H9 (cell line): ENCODE measurements around the gene MGMT. TPM values are rescaled to one million over a fixed set of nuclear protein-coding genes. Genes with fewer than 3 reads are reported as not detected.

ENCODE experiments used
- DNase-seq: peaks from one replicate; pipeline ENCODE4 v3.0.0-alpha.2; 2017
- H2AFZ ChIP-seq: one replicate; pipeline ENCODE4 v1.6.1; 2013; ENCODE audit warnings: mild to moderate bottlenecking, low read length, control low read depth, moderate library complexity
- H2AK5ac ChIP-seq: 2 replicates; pipeline ENCODE4 v1.6.1; 2013; ENCODE audit warnings: low read length, control low read depth, mixed read lengths; ENCODE audit not compliant: insufficient read length
- H2BK120ac ChIP-seq: one replicate; pipeline ENCODE4 v1.6.1; 2013; ENCODE audit warnings: low read depth, mild to moderate bottlenecking, low read length, control low read depth, inconsistent platforms; ENCODE audit not compliant: poor library complexity, severe bottlenecking
- H2BK12ac ChIP-seq: 2 replicates; pipeline ENCODE4 v1.6.1; 2013; ENCODE audit warnings: low read length, control low read depth, mixed read lengths, low read depth; ENCODE audit not compliant: insufficient read length
- H2BK15ac ChIP-seq: 2 replicates; pipeline ENCODE4 v1.6.1; 2013; ENCODE audit warnings: low read depth, low read length, control low read depth
- H2BK20ac ChIP-seq: one replicate; pipeline ENCODE4 v1.6.1; 2013; ENCODE audit warnings: low read depth, mild to moderate bottlenecking, low read length, control low read depth, inconsistent platforms; ENCODE audit not compliant: poor library complexity, severe bottlenecking
- H2BK5ac ChIP-seq: 2 replicates; pipeline ENCODE4 v1.6.1; 2013; ENCODE audit warnings: low read length, control low read depth, mixed read lengths; ENCODE audit not compliant: insufficient read length
- H3K14ac ChIP-seq: 2 replicates; pipeline ENCODE4 v1.6.1; 2013; ENCODE audit warnings: low read length, control low read depth; ENCODE audit not compliant: insufficient read depth
- H3K18ac ChIP-seq: 2 replicates; pipeline ENCODE4 v1.6.1; 2013; ENCODE audit warnings: low read depth, mild to moderate bottlenecking, mixed read lengths, low read length, control low read depth; ENCODE audit not compliant: insufficient read length
- H3K23ac ChIP-seq: 2 replicates; pipeline ENCODE4 v1.6.1; 2013; ENCODE audit warnings: low read length, control low read depth, mixed read lengths, low read depth; ENCODE audit not compliant: insufficient read length
- H3K23me2 ChIP-seq: 2 replicates; pipeline ENCODE4 v1.6.1; 2013; ENCODE audit warnings: low read depth, mild to moderate bottlenecking, mixed read lengths, low read length, control low read depth; ENCODE audit not compliant: insufficient read length, poor library complexity, severe bottlenecking
- H3K27ac ChIP-seq: 2 replicates; pipeline ENCODE4 v1.5.1; 2013; ENCODE audit warnings: low read length, control low read depth, mixed read lengths, low read depth; ENCODE audit not compliant: insufficient read length
- H3K27me3 ChIP-seq: 2 replicates; pipeline ENCODE4 v1.6.1; 2013; ENCODE audit warnings: low read length, control low read depth, inconsistent platforms; ENCODE audit not compliant: insufficient read depth
- H3K4ac ChIP-seq: 2 replicates; pipeline ENCODE4 v1.6.1; 2013; ENCODE audit warnings: low read depth, mild to moderate bottlenecking, control low read depth, inconsistent platforms, low read length, moderate library complexity
- H3K4me1 ChIP-seq: 2 replicates; pipeline ENCODE4 v1.6.1; 2013; ENCODE audit warnings: low read length, control low read depth, inconsistent platforms; ENCODE audit not compliant: insufficient read depth
- H3K4me2 ChIP-seq: 2 replicates; pipeline ENCODE4 v1.6.1; 2013; ENCODE audit warnings: low read length, control low read depth, mixed read lengths; ENCODE audit not compliant: insufficient read length, insufficient read depth
- H3K56ac ChIP-seq: 2 replicates; pipeline ENCODE4 v1.6.1; 2013; ENCODE audit warnings: low read depth, mild to moderate bottlenecking, mixed read lengths, low read length, control low read depth; ENCODE audit not compliant: insufficient read length
- H3K79me1 ChIP-seq: 2 replicates; pipeline ENCODE4 v1.6.1; 2013; ENCODE audit warnings: low read depth, mild to moderate bottlenecking, moderate library complexity, low read length, control low read depth, inconsistent platforms; ENCODE audit not compliant: insufficient read depth, poor library complexity, severe bottlenecking
- H3K79me2 ChIP-seq: 2 replicates; pipeline ENCODE4 v1.6.1; 2013; ENCODE audit warnings: low read length, control low read depth, inconsistent platforms; ENCODE audit not compliant: insufficient read depth
- H3K9ac ChIP-seq: 2 replicates; pipeline ENCODE4 v1.6.1; 2013; ENCODE audit warnings: low read length, control low read depth, mixed read lengths; ENCODE audit not compliant: insufficient read length; ENCODE audit errors: extremely low read depth
- H3K9me3 ChIP-seq: one replicate; pipeline ENCODE4 v1.6.1; 2013; ENCODE audit warnings: low read depth, low read length, inconsistent platforms; ENCODE audit not compliant: control insufficient read depth
- H3T11ph ChIP-seq: one replicate; pipeline ENCODE4 v1.6.1; 2013; ENCODE audit warnings: mild to moderate bottlenecking, low read length, control low read depth, inconsistent platforms
- H4K20me1 ChIP-seq: one replicate; pipeline ENCODE4 v1.6.1; 2013; ENCODE audit not compliant: control insufficient read depth, insufficient read length, insufficient read depth
- H4K5ac ChIP-seq: 2 replicates; pipeline ENCODE4 v1.6.1; 2013; ENCODE audit warnings: low read depth, mild to moderate bottlenecking, mixed read lengths, low read length, control low read depth; ENCODE audit not compliant: insufficient read length
- H4K8ac ChIP-seq: replicated peaks from 2 replicates; pipeline ENCODE4 v1.6.1; 2013; ENCODE audit warnings: low read length, control low read depth, mixed read lengths, low read depth; ENCODE audit not compliant: insufficient read length
- H4K91ac ChIP-seq: 2 replicates; pipeline ENCODE4 v1.6.1; 2013; ENCODE audit warnings: low read depth, mild to moderate bottlenecking, moderate library complexity, mixed read lengths, low read length, control low read depth; ENCODE audit not compliant: insufficient read length
- H3K27ac Mint-ChIP-seq, 3 experiments: 2 replicates in 2 of 3; 3 replicates in 1 of 3; pipeline ENCODE4 v1.8.0; 2020 to 2021; ENCODE audit warnings: mixed read lengths in 3 of 3, mild to moderate bottlenecking in 1 of 3, moderate library complexity in 1 of 3
- H3K27me3 Mint-ChIP-seq: 2 replicates; pipeline ENCODE4 v1.8.0; 2021; ENCODE audit warnings: low read depth, mild to moderate bottlenecking, moderate library complexity, mixed read lengths
- H3K36me3 Mint-ChIP-seq, 3 experiments: 2 replicates in 2 of 3; 3 replicates in 1 of 3; pipeline ENCODE4 v1.8.0; 2020 to 2021; ENCODE audit warnings: low read depth in 3 of 3, mixed read lengths in 3 of 3; ENCODE audit not compliant: insufficient read depth in 1 of 3
- H3K4me1 Mint-ChIP-seq, 2 experiments: 2 replicates each; pipeline ENCODE4 v1.8.0; 2020; ENCODE audit warnings: mixed read lengths in 2 of 2
- H3K4me3 Mint-ChIP-seq, 2 experiments: 2 replicates in 1 of 2; 3 replicates in 1 of 2; pipeline ENCODE4 v1.8.0; 2020 to 2021; ENCODE audit warnings: mild to moderate bottlenecking in 2 of 2, mixed read lengths in 2 of 2, moderate library complexity in 1 of 2
- H3K9me3 Mint-ChIP-seq, 2 experiments: 2 replicates in 1 of 2; 3 replicates in 1 of 2; pipeline ENCODE4 v1.8.0; 2020; ENCODE audit warnings: mild to moderate bottlenecking in 2 of 2, mixed read lengths in 2 of 2, moderate library complexity in 1 of 2
- WGBS: extraction: QIAGEN DNeasy Blood & Tissue Kit; methylation state at CpG from one replicate; pipeline ENCODE4 v1.1.7; 2013; ENCODE audit warnings: missing lambda C conversion rate, low lambda C conversion rate, mixed read lengths; ENCODE audit not compliant: insufficient read length; ENCODE audit errors: extremely low coverage; 5-methylcytosine and 5-hydroxymethylcytosine counted together
- total RNA-seq: library from RNA; stranded (reverse); gene quantifications from 2 replicates; pipeline ENCODE4 v1.2.1, GENCODE V29; 2021
- TF ChIP-seq, protein P1 (sequence below): fragments of 200-600 bp; sonication (generic); conservative IDR thresholded peaks from 3 replicates; pipeline ENCODE4 v1.8.0; 2021; ENCODE audit warnings: antibody characterized with exemption, mild to moderate bottlenecking

MGMT gene
- total RNA-seq, 1 experiment from 2014 or later, result 18.4 TPM

- no peak overlapping the region for H2BK20ac ChIP-seq
- H3K27ac Mint-ChIP-seq, result peak overlapping the region; percentile 40 to 79 (median 60); a peak in 4 of 7 replicates
- no peak overlapping the region for H3K27ac ChIP-seq
- H3K14ac ChIP-seq, result no peak overlapping the region; the same call in 1 of the 2 replicates
- no peak overlapping the region for H4K5ac ChIP-seq
- TF ChIP-seq, protein P1, sequence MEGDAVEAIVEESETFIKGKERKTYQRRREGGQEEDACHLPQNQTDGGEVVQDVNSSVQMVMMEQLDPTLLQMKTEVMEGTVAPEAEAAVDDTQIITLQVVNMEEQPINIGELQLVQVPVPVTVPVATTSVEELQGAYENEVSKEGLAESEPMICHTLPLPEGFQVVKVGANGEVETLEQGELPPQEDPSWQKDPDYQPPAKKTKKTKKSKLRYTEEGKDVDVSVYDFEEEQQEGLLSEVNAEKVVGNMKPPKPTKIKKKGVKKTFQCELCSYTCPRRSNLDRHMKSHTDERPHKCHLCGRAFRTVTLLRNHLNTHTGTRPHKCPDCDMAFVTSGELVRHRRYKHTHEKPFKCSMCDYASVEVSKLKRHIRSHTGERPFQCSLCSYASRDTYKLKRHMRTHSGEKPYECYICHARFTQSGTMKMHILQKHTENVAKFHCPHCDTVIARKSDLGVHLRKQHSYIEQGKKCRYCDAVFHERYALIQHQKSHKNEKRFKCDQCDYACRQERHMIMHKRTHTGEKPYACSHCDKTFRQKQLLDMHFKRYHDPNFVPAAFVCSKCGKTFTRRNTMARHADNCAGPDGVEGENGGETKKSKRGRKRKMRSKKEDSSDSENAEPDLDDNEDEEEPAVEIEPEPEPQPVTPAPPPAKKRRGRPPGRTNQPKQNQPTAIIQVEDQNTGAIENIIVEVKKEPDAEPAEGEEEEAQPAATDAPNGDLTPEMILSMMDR, result no peak
- H2AK5ac ChIP-seq, result no peak overlapping the region
- H3K4ac ChIP-seq, result no peak overlapping the region
- WGBS, result no CpG with 5 or more reads among the region's 7 CpGs
- H3K4me3 Mint-ChIP-seq, result no peak overlapping the region
- H2BK5ac ChIP-seq, result no peak overlapping the region
- no peaks in the 10 kb centered on the region for H3K27me3 Mint-ChIP-seq
- no peak overlapping the region for H4K91ac ChIP-seq
- no peaks in the 10 kb centered on the region for H4K20me1 ChIP-seq
- no peaks in the 10 kb centered on the region for H3K27me3 ChIP-seq
- H3K4me2 ChIP-seq, result no peak overlapping the region
- no peaks in the 10 kb centered on the region for H3K79me1 ChIP-seq
- H3K23me2 ChIP-seq, result no peaks in the 10 kb centered on the region
- H4K8ac ChIP-seq, result no peak overlapping the region
- H3K36me3 Mint-ChIP-seq, result peaks cover 2 to 4% (median 2%) of the 10 kb centered on the region in 3 experiments; a peak in 3 of 7 replicates
- no peak overlapping the region for H3T11ph ChIP-seq
- H2BK120ac ChIP-seq, result no peak overlapping the region
- no peaks in the 10 kb centered on the region; the same call in 1 of the 2 replicates for H3K4me1 ChIP-seq
- peaks cover 37 to 50% of the 10 kb centered on the region in 2 experiments for H3K4me1 Mint-ChIP-seq
- H3K56ac ChIP-seq, result no peak overlapping the region
- H3K79me2 ChIP-seq, result no peaks in the 10 kb centered on the region
- no peaks in the 10 kb centered on the region for H3K9me3 Mint-ChIP-seq
- H3K23ac ChIP-seq, result no peak overlapping the region
- no peak overlapping the region for H3K18ac ChIP-seq
- no peak overlapping the region for H2BK12ac ChIP-seq
- H3K9me3 ChIP-seq, result no peaks in the 10 kb centered on the region
- DNase-seq, result no peak
- H2AFZ ChIP-seq, result no peak overlapping the region
- H3K9ac ChIP-seq, result no peak overlapping the region
- H2BK15ac ChIP-seq, result no peak overlapping the region
Observed at GRCh38 chr10:129709101-129709500, 242.1 kb downstream of the MGMT start.
